Transverse colon (tissue), 4 donors: ENCODE measurements around the gene KREMEN1. TPM values are rescaled to one million over a fixed set of nuclear protein-coding genes. Genes with fewer than 3 reads are reported as not detected.

ENCODE experiments used
- DNase-seq: peaks from one replicate; pipeline ENCODE4 v3.0.0-alpha.2; 2019
- H3K27ac ChIP-seq, 4 donors: fragments of 200-600 bp; sonication (generic); 2 replicates each; pipeline ENCODE4 v1.5.1; 2016 to 2018; ENCODE audit warnings: inconsistent platforms in 4 of 4
- H3K27me3 ChIP-seq: fragments of 200-600 bp; sonication (generic); 2 replicates; pipeline ENCODE4 v1.5.1; 2017; ENCODE audit warnings: inconsistent platforms
- H3K36me3 ChIP-seq, 4 donors: fragments of 200-600 bp; sonication (generic); 2 replicates each; pipeline ENCODE4 v1.5.1; 2017 to 2019; ENCODE audit warnings: inconsistent platforms in 4 of 4
- H3K4me1 ChIP-seq, 4 donors: fragments of 200-600 bp; sonication (generic); 2 replicates each; pipeline ENCODE4 v1.5.1; 2017 to 2020; ENCODE audit warnings: inconsistent platforms in 4 of 4
- H3K4me3 ChIP-seq, 4 donors: fragments of 200-600 bp; sonication (generic); 1 replicate in 1 of 4; 2 replicates in 3 of 4; pipeline versions ENCODE4 v1.5.1 to v1.6.1; 2017 to 2019; ENCODE audit warnings: inconsistent platforms in 4 of 4
- H3K9me3 ChIP-seq, 2 donors: fragments of 200-600 bp; sonication (generic); 2 replicates each; pipeline ENCODE4 v1.5.1; 2017 to 2019; ENCODE audit warnings: inconsistent platforms in 2 of 2
- EP300 ChIP-seq: sonication (generic); formaldehyde crosslinking; IDR thresholded peaks from one replicate; pipeline ENCODE4 v1.6.1; 2017; ENCODE audit warnings: antibody characterized with exemption, low read depth
- POLR2A ChIP-seq: fragments of 450-650 bp; IDR thresholded peaks from one replicate; pipeline ENCODE4 v1.6.1; 2016; ENCODE audit warnings: antibody characterized with exemption, mild to moderate bottlenecking, moderate library complexity
- POLR2AphosphoS5 ChIP-seq, 3 donors: sonication (generic); formaldehyde crosslinking; IDR thresholded peaks; one replicate each; pipeline ENCODE4 v1.6.1; 2016; ENCODE audit warnings: antibody characterized with exemption in 3 of 3
- WGBS, 2 donors: methylation state at CpG; one replicate each; pipeline ENCODE4 v1.1.5; 2018; ENCODE audit warnings: low coverage in 1 of 2; 5-methylcytosine and 5-hydroxymethylcytosine counted together
- in situ Hi-C, 4 donors: fragments of 200-750 bp; cut with MboI; loops; one replicate each; pipeline versions ENCODE4 v1.15.0 to v1.15.1; 2017; ENCODE audit warnings: low sequenced_read_pairs in 3 of 4, low pct_ligation_motif_present in 1 of 4, low pct_unique_long_range_greater_than_20kb in 1 of 4
- intact Hi-C: fragments of 100-400 bp; cut with DNase I; formaldehyde crosslinking; loops from one replicate; pipeline ENCODE4 v1.15.1; 2023; ENCODE audit warnings: low total_unique reads
- total RNA-seq, 4 donors: library from RNA; depleted of rRNA; stranded (reverse); fragments of >200 nt; gene quantifications; one replicate each; pipeline ENCODE4 v1.1.0, GENCODE V29; 2016
- TF ChIP-seq, protein P1 (sequence below), 5 experiments: fragments of 200-600 bp in 3 of 5; fragments of 450-650 bp in 2 of 5; sonication (generic) in 3 of 5; IDR thresholded peaks; 1 replicate in 2 of 5; 2 replicates in 3 of 5; pipeline ENCODE4 v1.5.1; 2016 to 2017; ENCODE audit warnings: antibody characterized with exemption in 5 of 5, inconsistent platforms in 3 of 5, mild to moderate bottlenecking in 2 of 5, moderate library complexity in 1 of 5

Gene KREMEN1
- total RNA-seq, 4 donors from 2014 or later: 5.2 to 39.2 (median 20.1) TPM

DNA sequence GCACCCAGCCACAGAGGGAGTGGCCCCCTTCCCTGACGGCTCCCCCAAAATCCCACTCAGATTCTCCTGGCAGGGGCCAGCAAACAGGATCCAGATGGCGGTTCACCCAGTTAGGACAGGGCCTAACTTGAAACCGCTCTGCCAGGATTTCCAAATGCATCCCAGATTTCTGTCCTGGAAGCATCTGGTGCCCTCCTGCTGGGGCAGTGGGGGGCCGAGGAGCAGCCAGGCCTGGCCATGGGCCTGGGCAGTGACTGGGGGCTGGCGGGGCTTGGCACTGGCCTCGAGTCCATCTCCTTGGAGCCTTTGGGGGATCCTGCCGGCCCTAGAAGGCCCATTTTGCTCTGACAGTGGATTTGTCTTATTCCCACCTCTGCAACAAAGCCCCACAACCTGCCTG, 115.0 kb downstream of the KREMEN1 start:
- no peak overlapping the region for H3K27ac ChIP-seq
- 60% methylated on average over 1 of the region's 7 CpGs; no CpG with 5 or more reads in 1 of the 2 donors for WGBS, 2 donors
- intact Hi-C loops: no loop called here
- H3K36me3 ChIP-seq: no peaks in the 10 kb centered on the region
- no peak for DNase-seq
- H3K4me3 ChIP-seq: no peak overlapping the region
- no peaks in the 10 kb centered on the region for H3K9me3 ChIP-seq
- H3K27me3 ChIP-seq: no peaks in the 10 kb centered on the region
- no peaks in the 10 kb centered on the region for H3K4me1 ChIP-seq
- in situ Hi-C loops: no loop called here
- no peak for TF ChIP-seq POLR2A

DNA sequence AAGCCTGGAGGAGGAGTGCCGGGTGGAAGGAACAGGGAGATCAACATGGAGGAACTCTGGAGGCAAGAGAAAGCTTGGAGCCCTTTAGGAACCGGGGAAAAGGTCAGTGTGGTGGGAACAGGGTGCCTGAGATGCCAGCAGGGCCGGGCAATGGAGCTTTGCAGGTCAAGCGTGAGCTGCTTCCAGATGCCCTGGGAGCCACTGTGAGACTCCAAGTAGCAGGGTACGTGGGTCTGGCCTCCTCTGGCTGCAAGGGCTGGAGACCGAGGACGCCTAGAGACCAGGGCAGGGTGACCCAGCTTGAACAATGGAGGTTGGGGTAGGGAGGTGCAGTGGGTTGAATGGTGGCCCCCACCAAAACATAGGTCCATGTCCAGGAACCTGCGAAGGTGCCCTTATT, 117.2 kb downstream of the KREMEN1 start:
- intact Hi-C loops: no loop called here
- no peak for DNase-seq
- H3K9me3 ChIP-seq: peaks cover 0 to 4% of the 10 kb centered on the region in 2 donors
- no peak overlapping the region for H3K27ac ChIP-seq
- in situ Hi-C loops: no loop called here
- 90% methylated on average over 8 of the region's 8 CpGs; no CpG with 5 or more reads in 1 of the 2 donors for WGBS, 2 donors
- no peak for TF ChIP-seq POLR2A
- TF ChIP-seq, protein P1, sequence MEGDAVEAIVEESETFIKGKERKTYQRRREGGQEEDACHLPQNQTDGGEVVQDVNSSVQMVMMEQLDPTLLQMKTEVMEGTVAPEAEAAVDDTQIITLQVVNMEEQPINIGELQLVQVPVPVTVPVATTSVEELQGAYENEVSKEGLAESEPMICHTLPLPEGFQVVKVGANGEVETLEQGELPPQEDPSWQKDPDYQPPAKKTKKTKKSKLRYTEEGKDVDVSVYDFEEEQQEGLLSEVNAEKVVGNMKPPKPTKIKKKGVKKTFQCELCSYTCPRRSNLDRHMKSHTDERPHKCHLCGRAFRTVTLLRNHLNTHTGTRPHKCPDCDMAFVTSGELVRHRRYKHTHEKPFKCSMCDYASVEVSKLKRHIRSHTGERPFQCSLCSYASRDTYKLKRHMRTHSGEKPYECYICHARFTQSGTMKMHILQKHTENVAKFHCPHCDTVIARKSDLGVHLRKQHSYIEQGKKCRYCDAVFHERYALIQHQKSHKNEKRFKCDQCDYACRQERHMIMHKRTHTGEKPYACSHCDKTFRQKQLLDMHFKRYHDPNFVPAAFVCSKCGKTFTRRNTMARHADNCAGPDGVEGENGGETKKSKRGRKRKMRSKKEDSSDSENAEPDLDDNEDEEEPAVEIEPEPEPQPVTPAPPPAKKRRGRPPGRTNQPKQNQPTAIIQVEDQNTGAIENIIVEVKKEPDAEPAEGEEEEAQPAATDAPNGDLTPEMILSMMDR (IDR thresholded peaks at IDR 0.05): no peak
- no peak for TF ChIP-seq POLR2AphosphoS5 (IDR thresholded peaks at IDR 0.05)
- TF ChIP-seq EP300: no peak
- H3K36me3 ChIP-seq: no peaks in the 10 kb centered on the region
- H3K27me3 ChIP-seq: no peaks in the 10 kb centered on the region
- no peaks in the 10 kb centered on the region for H3K4me1 ChIP-seq
- no peak overlapping the region for H3K4me3 ChIP-seq

DNA sequence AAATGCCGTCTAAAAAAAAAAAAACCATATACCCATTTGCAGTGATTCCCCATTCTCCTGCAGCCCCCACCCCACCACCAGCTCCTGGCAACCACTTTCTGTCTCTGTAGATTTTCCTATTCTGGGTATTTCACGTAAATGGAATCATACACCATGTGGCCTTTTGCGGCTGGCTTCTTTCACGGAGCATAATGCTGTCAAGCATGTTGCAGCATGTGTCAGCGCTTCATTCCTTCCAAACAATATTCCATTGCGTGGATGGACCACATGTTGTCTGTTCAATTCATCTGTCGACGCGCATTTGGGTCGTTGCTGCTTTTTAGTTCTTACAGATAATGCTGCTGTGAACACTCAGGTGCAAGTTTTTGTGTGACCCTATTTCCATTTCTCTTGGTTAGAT, 118.1 kb downstream of the KREMEN1 start:
- intact Hi-C loops: no loop called here
- Histone ChIP-seq H3K27ac (no peak overlapping the region), H3K27me3 (no peaks in the 10 kb centered on the region), H3K4me1 (no peaks in the 10 kb centered on the region), H3K9me3 (peaks cover 0 to 4% of the 10 kb centered on the region in 2 donors), H3K4me3 (no peak overlapping the region), H3K36me3 (no peaks in the 10 kb centered on the region)
- TF ChIP-seq, protein P1 (IDR thresholded peaks at IDR 0.05): no peak
- no peak for TF ChIP-seq EP300
- no peak for TF ChIP-seq POLR2AphosphoS5 (IDR thresholded peaks at IDR 0.05)
- TF ChIP-seq POLR2A: no peak
- WGBS, 2 donors: 80 to 87% methylated on average over 2 to 10 of the region's 10 CpGs
- in situ Hi-C loops: no loop called here
- DNase-seq: no peak

DNA sequence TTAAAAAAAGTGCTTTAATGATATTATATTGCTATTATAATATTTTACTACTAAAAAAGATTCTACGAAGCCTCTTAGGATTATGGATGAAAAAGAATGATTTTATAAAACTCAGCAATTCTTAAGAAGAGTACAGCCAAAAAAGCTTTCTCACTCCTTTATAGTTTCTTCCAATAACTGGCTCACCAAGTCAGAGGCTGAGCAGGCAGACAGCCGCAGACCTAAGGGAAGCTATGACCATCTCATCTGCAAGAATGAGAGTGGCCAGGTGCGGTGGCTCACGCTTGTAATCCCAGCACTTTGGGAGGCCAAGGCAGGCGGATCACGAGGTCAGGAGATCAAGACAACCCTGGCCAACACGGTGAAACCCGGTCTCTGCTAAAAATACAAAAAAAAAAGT, 120.2 kb downstream of the KREMEN1 start:
- no peak for DNase-seq

DNA sequence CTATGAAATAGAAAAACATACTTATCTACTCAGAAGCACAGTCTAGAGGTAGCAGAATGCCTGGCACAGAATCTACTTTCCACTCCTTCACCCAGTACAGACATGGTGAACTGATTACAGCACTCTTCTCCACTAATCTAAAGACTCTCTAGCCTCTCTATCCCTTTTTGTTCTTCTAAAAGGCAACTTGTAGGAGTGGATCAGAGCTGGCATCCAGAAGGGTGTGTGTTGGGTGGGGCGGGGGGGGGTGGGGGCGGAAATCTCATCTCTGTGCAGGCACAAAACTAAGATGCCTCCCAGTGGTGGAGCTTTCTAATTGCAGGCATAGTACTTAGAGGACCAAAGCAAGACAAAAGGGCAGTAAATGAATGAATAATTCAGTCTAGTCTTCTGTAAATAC, 121.3 kb downstream of the KREMEN1 start:
- Histone ChIP-seq H3K27ac (no peak overlapping the region), H3K9me3 (peaks cover 0 to 4% of the 10 kb centered on the region in 2 donors), H3K4me3 (no peak overlapping the region), H3K4me1 (no peaks in the 10 kb centered on the region), H3K27me3 (no peaks in the 10 kb centered on the region), H3K36me3 (no peaks in the 10 kb centered on the region)
- 80% methylated on average over 2 of the region's 2 CpGs; no CpG with 5 or more reads in 1 of the 2 donors for WGBS, 2 donors
- in situ Hi-C loops: no loop called here
- TF ChIP-seq EP300 (no peak), POLR2AphosphoS5 (IDR thresholded peaks at IDR 0.05) (no peak)
- TF ChIP-seq, protein P1 (IDR thresholded peaks at IDR 0.05): no peak
- intact Hi-C loops: no loop called here
- DNase-seq: no peak

More for the DNA sequence above, 120.2 kb downstream of the KREMEN1 start:
- Histone ChIP-seq H3K27me3 (no peaks in the 10 kb centered on the region), H3K4me3 (no peak overlapping the region), H3K36me3 (no peaks in the 10 kb centered on the region), H3K9me3 (peaks cover 0 to 4% of the 10 kb centered on the region in 2 donors), H3K4me1 (no peaks in the 10 kb centered on the region), H3K27ac (no peak overlapping the region)
- intact Hi-C loops (no loop called here), in situ Hi-C loops (no loop called here)
- TF ChIP-seq POLR2AphosphoS5 (IDR thresholded peaks at IDR 0.05): no peak
- no peak for TF ChIP-seq POLR2A
- TF ChIP-seq, protein P1 (IDR thresholded peaks at IDR 0.05): no peak
- no peak for TF ChIP-seq EP300
- 85 to 90% methylated on average over 3 to 8 of the region's 8 CpGs for WGBS, 2 donors
